CD4-positive, CD25-positive, alpha-beta regulatory T cell (primary cell): Measurements from ENCODE around the gene PPIP5K1. TPM values are rescaled to one million over a fixed set of nuclear protein-coding genes. Genes with fewer than 3 reads are reported as not detected.
A peak's percentile ranks its signal among the peaks of the same experiment; 100 is the strongest.

Experiments
- ATAC-seq, 2 donors: fragments of 150-1000 bp; cut with Tn5 transposase; one replicate each; pipeline ENCODE4 v1.10.0; 2021; ENCODE audit warnings: low read depth in 2 of 2, moderate number of reproducible peaks in 2 of 2, moderate library complexity in 1 of 2
- DNase-seq, 3 donors: peaks; one replicate each; pipeline versions ENCODE4 v3.0.0 to v3.0.0-alpha.2; 2012 to 2022; ENCODE audit warnings: mixed read lengths in 1 of 3
- H3K27ac ChIP-seq: one replicate; pipeline ENCODE4 v1.7.0; 2013; ENCODE audit warnings: mild to moderate bottlenecking, low read length; ENCODE audit not compliant: insufficient read depth, poor library complexity, severe bottlenecking
- H3K27me3 ChIP-seq: one replicate; pipeline ENCODE4 v1.7.0; 2013; ENCODE audit warnings: low read length; ENCODE audit not compliant: control insufficient read depth, insufficient read depth
- H3K36me3 ChIP-seq: one replicate; pipeline ENCODE4 v1.7.0; 2013; ENCODE audit warnings: mild to moderate bottlenecking, low read length, moderate library complexity; ENCODE audit not compliant: control insufficient read depth, insufficient read depth
- H3K4me1 ChIP-seq: 2 replicates; pipeline ENCODE4 v1.7.0; 2013; ENCODE audit warnings: mild to moderate bottlenecking, low read length; ENCODE audit not compliant: insufficient read depth, control insufficient read depth, poor library complexity, severe bottlenecking
- H3K4me3 ChIP-seq: one replicate; pipeline ENCODE4 v1.7.0; 2013; ENCODE audit warnings: low read depth, mild to moderate bottlenecking, low read length, moderate library complexity
- H3K9me3 ChIP-seq, 2 experiments: 1 replicate in 1 of 2; 2 replicates in 1 of 2; pipeline ENCODE4 v1.7.0; 2013; ENCODE audit warnings: low read length in 2 of 2, mild to moderate bottlenecking in 1 of 2, moderate library complexity in 1 of 2; ENCODE audit not compliant: control insufficient read depth in 2 of 2
- H3K27ac Mint-ChIP-seq, 3 donors: one replicate each; pipeline ENCODE4 v1.8.0; 2020 to 2022; ENCODE audit warnings: mild to moderate bottlenecking in 3 of 3, mixed read lengths in 3 of 3, moderate library complexity in 2 of 3
- H3K27me3 Mint-ChIP-seq: one replicate; pipeline ENCODE4 v1.8.0; 2022; ENCODE audit warnings: mild to moderate bottlenecking, mixed read lengths
- H3K36me3 Mint-ChIP-seq: one replicate; pipeline ENCODE4 v1.8.0; 2020; ENCODE audit warnings: mixed read lengths
- H3K4me1 Mint-ChIP-seq, 4 donors: one replicate each; pipeline ENCODE4 v1.8.0; 2020 to 2022; ENCODE audit warnings: mixed read lengths in 4 of 4, mild to moderate bottlenecking in 1 of 4
- H3K4me3 Mint-ChIP-seq, 4 donors: one replicate each; pipeline ENCODE4 v1.8.0; 2020 to 2022; ENCODE audit warnings: mild to moderate bottlenecking in 4 of 4, mixed read lengths in 4 of 4, moderate library complexity in 3 of 4
- H3K9me3 Mint-ChIP-seq, 7 donors: one replicate each; pipeline ENCODE4 v1.8.0; 2020 to 2022; ENCODE audit warnings: mixed read lengths in 7 of 7, mild to moderate bottlenecking in 3 of 7, moderate library complexity in 2 of 7
- polyA plus RNA-seq, 4 donors: library from polyadenylated mRNA; unstranded; fragments of 300-500 nt; fragmentation: Illumina TruSeq; gene quantifications; one replicate each; pipeline ENCODE4 v1.2.3, GENCODE V29; 2021
- total RNA-seq: library from RNA; stranded (reverse); gene quantifications from one replicate; pipeline ENCODE4 v1.2.3, GENCODE V29; 2022

The PPIP5K1 gene
- total and polyA plus RNA-seq, 5 donors from 2014 or later, result 4.3 to 34.0 (median 6.2) TPM

- ATAC-seq (no peak), DNase-seq (no peak)
- Mint-ChIP-seq H3K4me3 (peak overlapping the region; percentile 91 to 99 (median 97)), H3K36me3 (peaks cover 4% of the 10 kb centered on the region), H3K4me1 (peaks cover 12 to 47% (median 32%) of the 10 kb centered on the region in 4 donors), H3K9me3 (no peaks in the 10 kb centered on the region), H3K27me3 (no peaks in the 10 kb centered on the region), H3K27ac (peak overlapping the region; percentile 48 to 100 (median 95))
- Histone ChIP-seq H3K4me1 (peaks cover 21% of the 10 kb centered on the region), H3K9me3 (no peaks in the 10 kb centered on the region), H3K27me3 (no peaks in the 10 kb centered on the region), H3K4me3 (peak overlapping the region; percentile 90), H3K36me3 (peaks cover 11% of the 10 kb centered on the region), H3K27ac (peak overlapping the region; percentile 89)
These were observed 97.7 kb downstream of the PPIP5K1 start for GRCh38 chr15:43492266-43492665.

DNA sequence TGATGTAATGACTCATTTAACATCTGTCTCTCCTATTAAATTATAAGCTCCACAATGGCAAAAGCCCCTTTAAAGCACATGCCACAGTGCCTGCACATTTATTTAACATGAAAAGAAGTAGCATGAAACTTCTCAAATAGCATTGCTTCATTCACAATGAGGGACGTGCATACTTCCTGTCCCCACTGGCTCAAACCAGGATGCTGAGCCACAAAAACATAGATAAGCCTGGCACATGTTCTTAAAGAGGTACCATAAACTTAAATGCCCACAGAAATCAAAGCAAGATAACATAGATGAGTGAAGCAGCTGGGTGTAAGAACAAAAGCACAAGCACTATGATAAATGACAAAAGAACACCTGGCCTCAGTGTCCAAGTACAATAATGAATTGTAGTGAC lies 100.8 kb downstream of the PPIP5K1 start:
- peaks cover 21% of the 10 kb centered on the region for H3K4me1 ChIP-seq
- no peak overlapping the region for H3K4me3 ChIP-seq
- no peak overlapping the region for H3K27ac ChIP-seq
- Mint-ChIP-seq H3K4me3 (peak overlapping the region in 1 of 4 donors; percentile 63), H3K27ac (peak overlapping the region; percentile 64 to 89 (median 72)), H3K27me3 (no peaks in the 10 kb centered on the region), H3K9me3 (no peaks in the 10 kb centered on the region), H3K36me3 (peaks cover 11% of the 10 kb centered on the region), H3K4me1 (peaks cover 18 to 51% (median 36%) of the 10 kb centered on the region in 4 donors)
- ATAC-seq, result no peak
- no peaks in the 10 kb centered on the region for H3K27me3 ChIP-seq
- peak in 2 of 3 donors; percentile 11 to 68 for DNase-seq
- no peaks in the 10 kb centered on the region for H3K9me3 ChIP-seq
- H3K36me3 ChIP-seq, result peaks cover 15% of the 10 kb centered on the region

DNA sequence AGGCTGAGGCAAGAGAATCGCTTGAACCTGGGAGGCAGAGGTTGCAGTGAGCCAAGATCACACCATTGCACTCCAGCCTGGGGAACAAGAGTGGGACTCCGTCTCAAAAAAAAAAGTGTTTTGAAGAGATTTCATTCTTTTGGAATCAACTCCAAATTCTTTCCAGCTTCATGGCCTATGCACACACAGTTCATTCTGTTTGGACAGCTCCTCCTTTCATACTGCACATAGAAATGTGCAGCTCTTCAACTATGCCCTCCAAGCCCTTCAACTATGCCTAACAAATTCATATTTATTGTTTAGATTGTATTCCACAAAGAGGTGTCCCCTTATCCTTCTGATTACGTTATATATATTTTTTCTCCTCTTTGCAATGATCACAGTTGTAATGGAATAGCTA lies 101.2 kb downstream of the PPIP5K1 start:
- peaks cover 12% of the 10 kb centered on the region for H3K36me3 Mint-ChIP-seq
- H3K27ac Mint-ChIP-seq, result peak overlapping the region in 2 of 3 donors; percentile 64 to 89

GRCh38 chr15:43487271-43487895 lies 102.6 kb downstream of the PPIP5K1 start:
- Mint-ChIP-seq H3K36me3 (peaks cover 12% of the 10 kb centered on the region), H3K9me3 (no peaks in the 10 kb centered on the region), H3K4me3 (no peak overlapping the region), H3K27me3 (no peaks in the 10 kb centered on the region), H3K4me1 (peaks cover 24 to 46% (median 38%) of the 10 kb centered on the region in 4 donors), H3K27ac (no peak overlapping the region)
- Histone ChIP-seq H3K4me1 (peaks cover 13% of the 10 kb centered on the region), H3K27ac (no peak overlapping the region), H3K4me3 (no peak overlapping the region), H3K27me3 (no peaks in the 10 kb centered on the region), H3K36me3 (peaks cover 15% of the 10 kb centered on the region), H3K9me3 (no peaks in the 10 kb centered on the region)
- DNase-seq, result no peak
- no peak for ATAC-seq

More for the DNA sequence above, 101.2 kb downstream of the PPIP5K1 start:
- Histone ChIP-seq H3K4me3 (no peak overlapping the region), H3K27me3 (no peaks in the 10 kb centered on the region), H3K36me3 (peaks cover 15% of the 10 kb centered on the region), H3K4me1 (peaks cover 21% of the 10 kb centered on the region), H3K9me3 (no peaks in the 10 kb centered on the region), H3K27ac (no peak overlapping the region)
- peak overlapping the region in 1 of 4 donors; percentile 63 for H3K4me3 Mint-ChIP-seq
- no peak for DNase-seq
- no peaks in the 10 kb centered on the region for H3K27me3 Mint-ChIP-seq
- ATAC-seq, result no peak
- no peaks in the 10 kb centered on the region for H3K9me3 Mint-ChIP-seq
- peaks cover 18 to 53% (median 38%) of the 10 kb centered on the region in 4 donors for H3K4me1 Mint-ChIP-seq

- no peaks in the 10 kb centered on the region for H3K9me3 ChIP-seq
- no peaks in the 10 kb centered on the region for H3K27me3 Mint-ChIP-seq
- no peak overlapping the region for H3K4me3 ChIP-seq
- peaks cover 21% of the 10 kb centered on the region for H3K36me3 ChIP-seq
- no peaks in the 10 kb centered on the region for H3K27me3 ChIP-seq
- DNase-seq, result no peak
- peaks cover 18 to 33% (median 24%) of the 10 kb centered on the region in 4 donors for H3K4me1 Mint-ChIP-seq
- no peak overlapping the region for H3K27ac ChIP-seq
- no peaks in the 10 kb centered on the region for H3K9me3 Mint-ChIP-seq
- peaks cover 20% of the 10 kb centered on the region for H3K36me3 Mint-ChIP-seq
- peak overlapping the region in 1 of 3 donors; percentile 48 for H3K27ac Mint-ChIP-seq
- peak overlapping the region in 1 of 4 donors; percentile 2 for H3K4me3 Mint-ChIP-seq
- peaks cover 5% of the 10 kb centered on the region for H3K4me1 ChIP-seq
- no peak for ATAC-seq
These were observed 105.6 kb downstream of the PPIP5K1 start for GRCh38 chr15:43484455-43484854.

Other genes with a start within 250 kb of the PPIP5K1 start
- gene ZSCAN29, start 219.2 kb downstream of the PPIP5K1 start, total RNA-seq, result 20.9 TPM
- gene ZSCAN29, start 219.2 kb downstream of the PPIP5K1 start, polyA plus RNA-seq, result 1 to 10 TPM; 5.0 to 7.7 (median 6.1) TPM
- 12.1 TPM for gene TUBGCP4, start 219.1 kb downstream of the PPIP5K1 start, total RNA-seq
- gene TUBGCP4, start 219.1 kb downstream of the PPIP5K1 start, polyA plus RNA-seq, result 10 to 100 TPM; 10.2 to 12.2 (median 11.1) TPM
- 42.1 TPM for gene TP53BP1, start 97.1 kb downstream of the PPIP5K1 start, total RNA-seq
- gene TP53BP1, start 97.1 kb downstream of the PPIP5K1 start, polyA plus RNA-seq, result 1 to 10 TPM; 3.9 to 7.9 (median 6.0) TPM
- 1.7 TPM for gene MAP1A, start 72.6 kb downstream of the PPIP5K1 start, total RNA-seq
- under 1 TPM in 3 of 4 donors, not detected in 1; 0.01 to 0.16 (median 0.03) TPM for gene MAP1A, start 72.6 kb downstream of the PPIP5K1 start, polyA plus RNA-seq
- gene CKMT1B, start 3.8 kb upstream of the PPIP5K1 start, total RNA-seq, result not detected
- not detected for gene CKMT1B, start 3.8 kb upstream of the PPIP5K1 start, polyA plus RNA-seq
- gene STRC, start 28.6 kb upstream of the PPIP5K1 start, total RNA-seq, result 1.5 TPM
- gene STRC, start 28.6 kb upstream of the PPIP5K1 start, polyA plus RNA-seq, result not detected
- gene CATSPER2, start 58.6 kb upstream of the PPIP5K1 start, total RNA-seq, result 6.3 TPM
- gene CATSPER2, start 58.6 kb upstream of the PPIP5K1 start, polyA plus RNA-seq, result 1 to 10 TPM in 1 of 4 donors, under 1 TPM in 3; 0.17 to 1.5 (median 0.51) TPM
- gene CKMT1A, start 103.7 kb upstream of the PPIP5K1 start, total RNA-seq, result not detected
- not detected for gene CKMT1A, start 103.7 kb upstream of the PPIP5K1 start, polyA plus RNA-seq
- gene PDIA3, start 156.2 kb upstream of the PPIP5K1 start, total RNA-seq, result 156 TPM
- 100 to 1,000 TPM; 204 to 305 (median 256) TPM for gene PDIA3, start 156.2 kb upstream of the PPIP5K1 start, polyA plus RNA-seq
- 0.99 TPM for gene ELL3, start 186.8 kb upstream of the PPIP5K1 start, total RNA-seq
- gene ELL3, start 186.8 kb upstream of the PPIP5K1 start, polyA plus RNA-seq, result 1 to 10 TPM in 2 of 4 donors, under 1 TPM in 1, not detected in 1; 0.23 to 2.2 (median 1.8) TPM
- gene SERF2, start 202.1 kb upstream of the PPIP5K1 start, total RNA-seq, result 400 TPM
- gene SERF2, start 202.1 kb upstream of the PPIP5K1 start, polyA plus RNA-seq, result 1,000 to 10,000 TPM; 1,866 to 2,414 (median 2,080) TPM
- gene SERINC4, start 210.0 kb upstream of the PPIP5K1 start, total RNA-seq, result not detected
- 1 to 10 TPM; 1.2 to 2.8 (median 2.3) TPM for gene SERINC4, start 210.0 kb upstream of the PPIP5K1 start, polyA plus RNA-seq
- gene HYPK, start 210.4 kb upstream of the PPIP5K1 start, total RNA-seq, result 19.7 TPM
- 10 to 100 TPM in 3 of 4 donors, 1 to 10 TPM in 1; 6.4 to 15.2 (median 11.8) TPM for gene HYPK, start 210.4 kb upstream of the PPIP5K1 start, polyA plus RNA-seq
- 17.1 TPM for gene MFAP1, start 234.5 kb upstream of the PPIP5K1 start, total RNA-seq
- 10 to 100 TPM; 12.7 to 24.8 (median 16.5) TPM for gene MFAP1, start 234.5 kb upstream of the PPIP5K1 start, polyA plus RNA-seq
- 13.9 TPM for gene WDR76, start 236.8 kb upstream of the PPIP5K1 start, total RNA-seq
- 10 to 100 TPM; 12.1 to 14.1 (median 12.4) TPM for gene WDR76, start 236.8 kb upstream of the PPIP5K1 start, polyA plus RNA-seq